GM12878 (cell line): ENCODE measurements around the gene NAA38. TPM values are rescaled to one million over a fixed set of nuclear protein-coding genes. Genes with fewer than 3 reads are reported as not detected.

Experiments used
- CHD1 ChIP-seq: IDR thresholded peaks from 2 replicates; pipeline ENCODE4 v1.6.1; 2012; ENCODE audit warnings: low read depth, low read length, improper control_type of control experiment
- CREM ChIP-seq: IDR thresholded peaks from 2 replicates; pipeline ENCODE4 v1.6.1; 2014; ENCODE audit warnings: antibody characterized with exemption, low read depth
- HDGF ChIP-seq: fragments of 450-650 bp; IDR thresholded peaks from 2 replicates; pipeline ENCODE4 v1.6.1; 2016; ENCODE audit warnings: antibody characterized with exemption
- IKZF1 ChIP-seq: fragments of 450-650 bp; conservative IDR thresholded peaks from 2 replicates; pipeline ENCODE4 v1.6.1; 2017; ENCODE audit warnings: antibody characterized with exemption, mild to moderate bottlenecking
- KDM1A ChIP-seq: fragments of 200-600 bp; sonication (generic); IDR thresholded peaks from 2 replicates; pipeline ENCODE4 v1.6.1; 2016; ENCODE audit warnings: borderline replicate concordance
- MTA3 ChIP-seq: IDR thresholded peaks from 2 replicates; pipeline ENCODE4 v1.6.1; 2012; ENCODE audit warnings: low read length, inconsistent platforms, borderline replicate concordance
- NFXL1 ChIP-seq: fragments of 450-650 bp; IDR thresholded peaks from 2 replicates; pipeline ENCODE4 v1.6.1; 2017; ENCODE audit warnings: antibody characterized with exemption, mild to moderate bottlenecking, borderline replicate concordance
- PML ChIP-seq: IDR thresholded peaks from 2 replicates; pipeline ENCODE4 v1.6.1; 2012; ENCODE audit warnings: low read length, inconsistent platforms
- POLR2A ChIP-seq: IDR thresholded peaks from 2 replicates; pipeline ENCODE4 v1.6.1; 2011; ENCODE audit warnings: low read depth, mild to moderate bottlenecking, low read length
- POU2F2 ChIP-seq: IDR thresholded peaks from 3 replicates; pipeline ENCODE4 v1.6.1; 2011; ENCODE audit warnings: low read depth, mild to moderate bottlenecking, low read length, borderline replicate concordance
- SIN3A ChIP-seq: IDR thresholded peaks from 2 replicates; pipeline ENCODE4 v1.6.1; 2012; ENCODE audit warnings: low read depth, low read length, improper control_type of control experiment
- SIX5 ChIP-seq: IDR thresholded peaks from 2 replicates; pipeline ENCODE4 v1.6.1; 2011; ENCODE audit warnings: mild to moderate bottlenecking, low read depth, low read length, moderate library complexity; ENCODE audit not compliant: severe bottlenecking
- SMAD1 ChIP-seq: fragments of 450-650 bp; IDR thresholded peaks from 2 replicates; pipeline ENCODE4 v1.6.1; 2018; ENCODE audit warnings: mild to moderate bottlenecking, low read depth; ENCODE audit not compliant: partially characterized antibody
- SMAD5 ChIP-seq: IDR thresholded peaks from 2 replicates; pipeline ENCODE4 v1.6.1; 2016; ENCODE audit warnings: antibody characterized with exemption, low read depth
- SRF ChIP-seq, 2 experiments: IDR thresholded peaks; 2 replicates each; pipeline ENCODE4 v1.6.1; 2011; ENCODE audit warnings: low read depth in 2 of 2, low read length in 2 of 2, mild to moderate bottlenecking in 1 of 2, moderate library complexity in 1 of 2
- STAT3 ChIP-seq: IDR thresholded peaks from 2 replicates; pipeline ENCODE4 v1.6.1; 2011; ENCODE audit warnings: low read depth, low read length, improper control_type of control experiment
- ZNF384 ChIP-seq: IDR thresholded peaks from 2 replicates; pipeline ENCODE4 v1.6.1; 2012; ENCODE audit warnings: low read depth, mild to moderate bottlenecking, low read length, improper control_type of control experiment, borderline replicate concordance
- polyA plus RNA-seq, 11 experiments: library from polyadenylated mRNA; depleted of rRNA in 4 of 11; unstranded in 6 of 11; stranded (reverse) in 5 of 11; fragments of >200 nt; fragmentation: Nextera tagmentation in 4 of 11; fragmentation: Illumina TruSeq in 1 of 11; extraction: Ambion mirVana in 4 of 11; extraction: Trizol in 1 of 11; gene quantifications; 1 replicate in 1 of 11; 2 replicates in 10 of 11; pipeline versions ENCODE4 v1.2.1 to v1.2.3, GENCODE V29; 2011 to 2016; ENCODE audit warnings: inconsistent platforms in 2 of 11, missing spikeins in 2 of 11, low read depth in 1 of 11
- total RNA-seq, 4 experiments: library from RNA; depleted of rRNA in 3 of 4; stranded (reverse); fragments of >200 nt in 3 of 4; fragmentation: Illumina TruSeq in 1 of 4; extraction: Trizol in 1 of 4; gene quantifications; 2 replicates each; pipeline versions ENCODE4 v1.2.1 to v1.2.3, GENCODE V29; 2013 to 2021
- TF ChIP-seq, protein P1 (sequence below), 3 experiments: IDR thresholded peaks in 2 of 3; conservative IDR thresholded peaks in 1 of 3; 2 replicates each; pipeline ENCODE4 v1.5.1; 2011; ENCODE audit warnings: low read depth in 3 of 3, low read length in 3 of 3, mild to moderate bottlenecking in 3 of 3, control low read depth in 2 of 3, moderate library complexity in 2 of 3, inconsistent platforms in 1 of 3, mixed read lengths in 1 of 3; ENCODE audit not compliant: control insufficient read depth in 2 of 3, insufficient read depth in 1 of 3; ENCODE audit errors: extremely low read depth in 1 of 3
- TF ChIP-seq, protein P2 (sequence below): fragments of 150-350 bp; IDR thresholded peaks from 2 replicates; pipeline ENCODE4 v1.6.1; 2014; ENCODE audit warnings: mild to moderate bottlenecking, low read depth, low read length
- TF ChIP-seq, protein P3 (sequence below): fragments of 450-650 bp; IDR thresholded peaks from 2 replicates; pipeline ENCODE4 v1.6.1; 2018; ENCODE audit warnings: borderline replicate concordance, mild to moderate bottlenecking; ENCODE audit not compliant: partially characterized antibody
- TF ChIP-seq, protein P4 (sequence below): fragments of 450-650 bp; IDR thresholded peaks from 2 replicates; pipeline ENCODE4 v1.6.1; 2017; ENCODE audit warnings: borderline replicate concordance
- TF ChIP-seq, protein P5 (sequence below): IDR thresholded peaks from 2 replicates; pipeline ENCODE4 v1.6.1; 2012; ENCODE audit warnings: low read length, inconsistent platforms

The NAA38 gene
- total and polyA plus RNA-seq, 10 of the 15 experiments (the other 5 are each of a cell fraction or from before 2014, with no cell fraction given): 31.5 to 337 (median 215) TPM

DNA sequence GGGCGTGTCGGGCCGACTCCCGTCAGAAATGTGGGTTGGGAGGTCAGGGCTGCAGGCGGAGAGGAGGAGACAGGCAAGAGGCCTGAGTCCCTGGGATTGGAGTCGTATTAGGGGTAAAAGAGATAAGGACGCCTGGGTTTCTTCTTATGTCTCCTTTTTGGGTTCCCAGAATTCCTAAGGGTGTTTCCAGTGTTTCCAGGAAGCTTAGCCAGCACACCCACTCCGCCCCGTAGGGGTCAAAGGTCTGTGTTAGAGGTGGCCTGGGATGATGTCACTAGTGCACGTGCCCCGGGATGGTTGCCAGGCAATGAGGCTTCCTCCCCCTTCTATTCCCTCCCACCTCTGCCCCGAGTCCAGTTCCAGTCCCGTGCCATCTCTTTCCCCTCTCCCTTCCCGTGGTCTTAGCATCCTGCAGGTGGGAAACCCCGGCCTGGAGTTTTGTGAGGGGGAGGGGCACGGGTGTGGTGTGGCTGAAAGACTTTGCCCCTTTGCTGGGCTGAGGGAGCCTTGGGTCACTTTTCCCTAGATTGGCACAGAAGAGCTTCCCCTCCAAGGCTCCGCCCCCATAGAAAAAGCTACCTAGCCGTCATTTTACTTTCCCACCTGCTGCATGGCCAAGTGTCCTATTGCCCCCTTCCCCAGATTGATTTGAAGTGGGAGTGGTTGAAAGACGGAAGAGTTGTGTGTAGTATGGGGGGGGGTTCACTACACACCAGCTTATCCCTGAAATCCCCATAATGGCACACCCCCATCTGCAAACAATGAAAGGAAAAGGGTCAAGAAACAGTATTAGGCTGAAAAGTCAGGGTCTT, 20.6 kb downstream of the NAA38 start (continued):
- TF ChIP-seq, protein P1, sequence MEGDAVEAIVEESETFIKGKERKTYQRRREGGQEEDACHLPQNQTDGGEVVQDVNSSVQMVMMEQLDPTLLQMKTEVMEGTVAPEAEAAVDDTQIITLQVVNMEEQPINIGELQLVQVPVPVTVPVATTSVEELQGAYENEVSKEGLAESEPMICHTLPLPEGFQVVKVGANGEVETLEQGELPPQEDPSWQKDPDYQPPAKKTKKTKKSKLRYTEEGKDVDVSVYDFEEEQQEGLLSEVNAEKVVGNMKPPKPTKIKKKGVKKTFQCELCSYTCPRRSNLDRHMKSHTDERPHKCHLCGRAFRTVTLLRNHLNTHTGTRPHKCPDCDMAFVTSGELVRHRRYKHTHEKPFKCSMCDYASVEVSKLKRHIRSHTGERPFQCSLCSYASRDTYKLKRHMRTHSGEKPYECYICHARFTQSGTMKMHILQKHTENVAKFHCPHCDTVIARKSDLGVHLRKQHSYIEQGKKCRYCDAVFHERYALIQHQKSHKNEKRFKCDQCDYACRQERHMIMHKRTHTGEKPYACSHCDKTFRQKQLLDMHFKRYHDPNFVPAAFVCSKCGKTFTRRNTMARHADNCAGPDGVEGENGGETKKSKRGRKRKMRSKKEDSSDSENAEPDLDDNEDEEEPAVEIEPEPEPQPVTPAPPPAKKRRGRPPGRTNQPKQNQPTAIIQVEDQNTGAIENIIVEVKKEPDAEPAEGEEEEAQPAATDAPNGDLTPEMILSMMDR (IDR thresholded peaks at IDR 0.05 in 2 of 3, conservative IDR thresholded peaks at IDR 0.05 in 1 of 3; ENCODE audit: control insufficient read depth in 2 of 3, extremely low read depth in 1 of 3, insufficient read depth in 1 of 3, low read depth in 3 of 3, low read length in 3 of 3): no peak
- TF ChIP-seq, protein P2, sequence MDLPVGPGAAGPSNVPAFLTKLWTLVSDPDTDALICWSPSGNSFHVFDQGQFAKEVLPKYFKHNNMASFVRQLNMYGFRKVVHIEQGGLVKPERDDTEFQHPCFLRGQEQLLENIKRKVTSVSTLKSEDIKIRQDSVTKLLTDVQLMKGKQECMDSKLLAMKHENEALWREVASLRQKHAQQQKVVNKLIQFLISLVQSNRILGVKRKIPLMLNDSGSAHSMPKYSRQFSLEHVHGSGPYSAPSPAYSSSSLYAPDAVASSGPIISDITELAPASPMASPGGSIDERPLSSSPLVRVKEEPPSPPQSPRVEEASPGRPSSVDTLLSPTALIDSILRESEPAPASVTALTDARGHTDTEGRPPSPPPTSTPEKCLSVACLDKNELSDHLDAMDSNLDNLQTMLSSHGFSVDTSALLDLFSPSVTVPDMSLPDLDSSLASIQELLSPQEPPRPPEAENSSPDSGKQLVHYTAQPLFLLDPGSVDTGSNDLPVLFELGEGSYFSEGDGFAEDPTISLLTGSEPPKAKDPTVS: no peak; the same call in 1 of the 2 replicates
- no peak for TF ChIP-seq STAT3
- no peak for TF ChIP-seq PML
- TF ChIP-seq, protein P3, sequence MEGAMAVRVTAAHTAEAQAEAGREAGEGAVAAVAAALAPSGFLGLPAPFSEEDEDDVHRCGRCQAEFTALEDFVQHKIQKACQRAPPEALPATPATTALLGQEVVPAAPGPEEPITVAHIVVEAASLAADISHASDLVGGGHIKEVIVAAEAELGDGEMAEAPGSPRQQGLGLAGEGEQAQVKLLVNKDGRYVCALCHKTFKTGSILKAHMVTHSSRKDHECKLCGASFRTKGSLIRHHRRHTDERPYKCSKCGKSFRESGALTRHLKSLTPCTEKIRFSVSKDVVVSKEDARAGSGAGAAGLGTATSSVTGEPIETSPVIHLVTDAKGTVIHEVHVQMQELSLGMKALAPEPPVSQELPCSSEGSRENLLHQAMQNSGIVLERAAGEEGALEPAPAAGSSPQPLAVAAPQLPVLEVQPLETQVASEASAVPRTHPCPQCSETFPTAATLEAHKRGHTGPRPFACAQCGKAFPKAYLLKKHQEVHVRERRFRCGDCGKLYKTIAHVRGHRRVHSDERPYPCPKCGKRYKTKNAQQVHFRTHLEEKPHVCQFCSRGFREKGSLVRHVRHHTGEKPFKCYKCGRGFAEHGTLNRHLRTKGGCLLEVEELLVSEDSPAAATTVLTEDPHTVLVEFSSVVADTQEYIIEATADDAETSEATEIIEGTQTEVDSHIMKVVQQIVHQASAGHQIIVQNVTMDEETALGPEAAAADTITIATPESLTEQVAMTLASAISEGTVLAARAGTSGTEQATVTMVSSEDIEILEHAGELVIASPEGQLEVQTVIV: peak; percentile 78
- no peak for TF ChIP-seq SMAD1
- TF ChIP-seq NFXL1: no peak
- TF ChIP-seq KDM1A: no peak
- peak; percentile 73; the same call in 1 of the 2 replicates for TF ChIP-seq SIN3A
- no peak for TF ChIP-seq SMAD5
- TF ChIP-seq SIX5: no peak
- no peak for TF ChIP-seq MTA3
- TF ChIP-seq ZNF384: no peak
- no peak for TF ChIP-seq CHD1
- TF ChIP-seq POLR2A: 0 out of 2 replicates have a peak, but pooled peaks have one; percentile 16
- TF ChIP-seq, protein P4, sequence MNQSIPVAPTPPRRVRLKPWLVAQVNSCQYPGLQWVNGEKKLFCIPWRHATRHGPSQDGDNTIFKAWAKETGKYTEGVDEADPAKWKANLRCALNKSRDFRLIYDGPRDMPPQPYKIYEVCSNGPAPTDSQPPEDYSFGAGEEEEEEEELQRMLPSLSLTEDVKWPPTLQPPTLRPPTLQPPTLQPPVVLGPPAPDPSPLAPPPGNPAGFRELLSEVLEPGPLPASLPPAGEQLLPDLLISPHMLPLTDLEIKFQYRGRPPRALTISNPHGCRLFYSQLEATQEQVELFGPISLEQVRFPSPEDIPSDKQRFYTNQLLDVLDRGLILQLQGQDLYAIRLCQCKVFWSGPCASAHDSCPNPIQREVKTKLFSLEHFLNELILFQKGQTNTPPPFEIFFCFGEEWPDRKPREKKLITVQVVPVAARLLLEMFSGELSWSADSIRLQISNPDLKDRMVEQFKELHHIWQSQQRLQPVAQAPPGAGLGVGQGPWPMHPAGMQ: no peak
- 0 out of 4 replicates have a peak, but pooled peaks of 1 of the 2 experiments have one; percentile 11 for TF ChIP-seq SRF (IDR thresholded peaks at IDR 0.05; ENCODE audit: low read depth in 2 of 2, low read length in 2 of 2)
- TF ChIP-seq, protein P5, sequence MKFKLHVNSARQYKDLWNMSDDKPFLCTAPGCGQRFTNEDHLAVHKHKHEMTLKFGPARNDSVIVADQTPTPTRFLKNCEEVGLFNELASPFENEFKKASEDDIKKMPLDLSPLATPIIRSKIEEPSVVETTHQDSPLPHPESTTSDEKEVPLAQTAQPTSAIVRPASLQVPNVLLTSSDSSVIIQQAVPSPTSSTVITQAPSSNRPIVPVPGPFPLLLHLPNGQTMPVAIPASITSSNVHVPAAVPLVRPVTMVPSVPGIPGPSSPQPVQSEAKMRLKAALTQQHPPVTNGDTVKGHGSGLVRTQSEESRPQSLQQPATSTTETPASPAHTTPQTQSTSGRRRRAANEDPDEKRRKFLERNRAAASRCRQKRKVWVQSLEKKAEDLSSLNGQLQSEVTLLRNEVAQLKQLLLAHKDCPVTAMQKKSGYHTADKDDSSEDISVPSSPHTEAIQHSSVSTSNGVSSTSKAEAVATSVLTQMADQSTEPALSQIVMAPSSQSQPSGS: no peak
- TF ChIP-seq IKZF1: peak; percentile 93
- no peak for TF ChIP-seq HDGF
- peak; percentile 55; the same call in 1 of the 2 replicates for TF ChIP-seq CREM
- peak; percentile 71; the same call in 1 of the 3 replicates for TF ChIP-seq POU2F2
